Adrenal gland (tissue), 12 donors: ENCODE measurements around the gene RALGDS. TPM values are rescaled to one million over a fixed set of nuclear protein-coding genes. Genes with fewer than 3 reads are reported as not detected.
"Not testable (repeated sequence)": the region's sequence is repeated elsewhere in the genome, so short reads cannot be mapped to it uniquely, and the experiment has no call there.

Experiments used
- DNase-seq, 7 donors: peaks; one replicate each; pipeline ENCODE4 v3.0.0-alpha.2; 2019 to 2020
- H3K27ac ChIP-seq, 5 donors: fragments of 200-600 bp; sonication (generic) in 4 of 5; 1 replicate in 3 of 5; 2 replicates in 2 of 5; pipeline versions ENCODE4 v1.5.1 to v1.8.0; 2016 to 2020; ENCODE audit warnings: mild to moderate bottlenecking in 1 of 5
- H3K27me3 ChIP-seq: fragments of 200-600 bp; 2 replicates; pipeline ENCODE4 v1.8.0; 2021
- H3K36me3 ChIP-seq, 2 donors: fragments of 200-600 bp; replicated peaks in 1 of 2; 1 replicate in 1 of 2; 2 replicates in 1 of 2; pipeline versions ENCODE4 v1.5.1 to v1.8.0; 2018 to 2022
- H3K4me1 ChIP-seq, 2 donors: fragments of 200-600 bp; replicated peaks in 1 of 2; 1 replicate in 1 of 2; 2 replicates in 1 of 2; pipeline versions ENCODE4 v1.5.1 to v1.8.0; 2018 to 2021
- H3K4me3 ChIP-seq, 4 donors: fragments of 200-600 bp; sonication (generic) in 3 of 4; one replicate each; pipeline ENCODE4 v1.5.1; 2016 to 2018
- H3K9me3 ChIP-seq, 3 donors: fragments of 200-600 bp; sonication (generic) in 1 of 3; replicated peaks in 1 of 3; 1 replicate in 2 of 3; 2 replicates in 1 of 3; pipeline versions ENCODE4 v1.5.1 to v1.8.0; 2016 to 2021
- CTCF ChIP-seq, 6 experiments: fragments of 450-650 bp in 4 of 6; fragments of 200-600 bp in 2 of 6; sonication (generic) in 1 of 6; IDR thresholded peaks; 1 replicate in 5 of 6; 2 replicates in 1 of 6; pipeline versions ENCODE4 v1.5.1 to v1.8.0; 2016 to 2021; ENCODE audit warnings: antibody characterized with exemption in 6 of 6, mild to moderate bottlenecking in 2 of 6, moderate library complexity in 1 of 6
- POLR2A ChIP-seq, 2 donors: fragments of 450-650 bp; IDR thresholded peaks; one replicate each; pipeline ENCODE4 v1.6.1; 2017; ENCODE audit warnings: antibody characterized with exemption in 2 of 2, mild to moderate bottlenecking in 2 of 2, moderate library complexity in 1 of 2
- WGBS, 4 donors: extraction: QIAGEN DNeasy Blood & Tissue Kit in 2 of 4; methylation state at CpG; one replicate each; pipeline versions ENCODE4 v1.1.5 to v1.1.7; 2013 to 2017; 5-methylcytosine and 5-hydroxymethylcytosine counted together
- intact Hi-C, 2 donors: fragments of 100-400 bp; cut with DNase I; formaldehyde crosslinking; loops; one replicate each; pipeline versions ENCODE4 v1.14.1 to v1.15.0; 2022 to 2023
- polyA plus RNA-seq, 3 donors: library from polyadenylated mRNA; stranded (reverse); fragments of 200-250 nt in 2 of 3; fragments of 350-450 nt in 1 of 3; fragmentation: Illumina TruSeq in 1 of 3; extraction: RNeasy Lipid Tissue Mini Kit (QIAGEN cat#74804) in 1 of 3; gene quantifications; one replicate each; pipeline ENCODE4 v1.2.3, GENCODE V29; 2013 to 2014
- total RNA-seq, 9 donors: library from RNA; depleted of rRNA in 4 of 9; stranded (reverse); fragments of >200 nt in 4 of 9; fragments of 120-200 nt in 1 of 9; fragmentation: NEBNext Ultra II Directional in 1 of 9; extraction: Animal tissue kit (Norgen Biotek cat#: 25700) in 1 of 9; gene quantifications; one replicate each; pipeline versions ENCODE4 v1.1.0 to v1.2.4, GENCODE V29; 2013 to 2023
- donor health status: healthy with polysubstance abuse.
- donor health status: Bipolar disorder and iron deficiency.
- donor health status: DM: yes; HTN: yes; CAD: no.
- donor health status: DM: no; HTN: no; CAD: no.
- donor health status: DM: no; HTN: no; CAD: no.
- donor health status: DM: yes; HTN: yes; CAD: no.

RALGDS gene
- total and polyA plus RNA-seq, 12 donors, result 21.3 to 170 (median 67.5) TPM

- WGBS, 4 donors, result 66 to 82% (median 77%) methylated on average over 11 to 16 of the region's 16 CpGs
- no peak overlapping the region for H3K27ac ChIP-seq
- no peaks in the 10 kb centered on the region for H3K27me3 ChIP-seq
- TF ChIP-seq CTCF (IDR thresholded peaks at IDR 0.05), result no peak
- H3K4me1 ChIP-seq, result no peaks in the 10 kb centered on the region
- H3K4me3 ChIP-seq, result no peak overlapping the region
- peak in 2 of 7 donors; percentile 22 to 49 for DNase-seq
- intact Hi-C loops, result loop anchor here in 1 of 2 donors (10.0 kb wide), 1 partner anchor 53 kb away; no protein-coding TSS in a partner anchor
- H3K36me3 ChIP-seq, result peaks cover 0 to 66% of the 10 kb centered on the region in 2 donors
- peaks cover 0 to 5% (median 0%) of the 10 kb centered on the region in 3 donors for H3K9me3 ChIP-seq
Observed at GRCh38 chr9:133098104-133098754, 22.8 kb downstream of the RALGDS start.

- DNase-seq, result no peak
- H3K4me1 ChIP-seq, result no peaks in the 10 kb centered on the region
- peaks cover 0 to 32% of the 10 kb centered on the region in 2 donors for H3K36me3 ChIP-seq
- H3K27ac ChIP-seq, result no peak overlapping the region
- TF ChIP-seq CTCF (IDR thresholded peaks at IDR 0.05), result peak in 2 of 6 experiments; percentile 11 to 15
- TF ChIP-seq POLR2A (IDR thresholded peaks at IDR 0.05), result no peak
- 94 to 98% (median 96%) methylated on average over 3 of the region's 3 CpGs for WGBS, 4 donors
- no peak overlapping the region for H3K4me3 ChIP-seq
- H3K27me3 ChIP-seq, result no peaks in the 10 kb centered on the region
- intact Hi-C loops, result loop anchor here in 1 of 2 donors (10.0 kb wide), 1 partner anchor 50 kb away; no protein-coding TSS in a partner anchor
- H3K9me3 ChIP-seq, result peaks cover 0 to 5% (median 0%) of the 10 kb centered on the region in 3 donors
Observed at GRCh38 chr9:133094842-133095393, 26.1 kb downstream of the RALGDS start.

GRCh38 chr9:133094351-133094750 is 26.7 kb downstream of the RALGDS start:
- not testable (repeated sequence) for H3K4me1 ChIP-seq, H3K27me3 ChIP-seq, H3K9me3 ChIP-seq, H3K4me3 ChIP-seq, H3K27ac ChIP-seq, DNase-seq
- 74 to 86% (median 82%) methylated on average over 4 of the region's 4 CpGs for WGBS, 4 donors
- peaks cover 0 to 27% of the 10 kb centered on the region in 2 donors for H3K36me3 ChIP-seq
- intact Hi-C loops, result loop anchor here in 1 of 2 donors (10.0 kb wide), 1 partner anchor 50 kb away; no protein-coding TSS in a partner anchor

GRCh38 chr9:133090752-133091385 is 30.2 kb downstream of the RALGDS start:
- Histone ChIP-seq H3K27ac (no peak overlapping the region), H3K4me3 (no peak overlapping the region), H3K9me3 (no peaks in the 10 kb centered on the region), H3K27me3 (no peaks in the 10 kb centered on the region), H3K36me3 (no peaks in the 10 kb centered on the region), H3K4me1 (no peaks in the 10 kb centered on the region)
- DNase-seq, result no peak
- intact Hi-C loops, result loop anchor here in 1 of 2 donors (10.0 kb wide), 1 partner anchor 46 kb away; no protein-coding TSS in a partner anchor
- 79 to 88% (median 84%) methylated on average over 6 to 11 of the region's 11 CpGs for WGBS, 4 donors
- TF ChIP-seq POLR2A (IDR thresholded peaks at IDR 0.05), result no peak
- TF ChIP-seq CTCF (IDR thresholded peaks at IDR 0.05), result no peak
